GM18951 (cell line): ENCODE measurements around the gene NKX2-3.

Experiments used
- POLR2A ChIP-seq: IDR thresholded peaks from 4 replicates; pipeline ENCODE4 v1.6.1; 2011; ENCODE audit warnings: mild to moderate bottlenecking; ENCODE audit not compliant: insufficient read length, insufficient read depth; ENCODE audit errors: extremely low read depth
- in situ Hi-C: fragments of 300-500 bp; cut with MboI; formaldehyde crosslinking; loops from one replicate; pipeline ENCODE4 v1.12.0; 2022; ENCODE audit warnings: low sequenced_read_pairs, mixed read lengths, inconsistent platforms; ENCODE audit not compliant: unreplicated experiment

The NKX2-3 gene

DNA sequence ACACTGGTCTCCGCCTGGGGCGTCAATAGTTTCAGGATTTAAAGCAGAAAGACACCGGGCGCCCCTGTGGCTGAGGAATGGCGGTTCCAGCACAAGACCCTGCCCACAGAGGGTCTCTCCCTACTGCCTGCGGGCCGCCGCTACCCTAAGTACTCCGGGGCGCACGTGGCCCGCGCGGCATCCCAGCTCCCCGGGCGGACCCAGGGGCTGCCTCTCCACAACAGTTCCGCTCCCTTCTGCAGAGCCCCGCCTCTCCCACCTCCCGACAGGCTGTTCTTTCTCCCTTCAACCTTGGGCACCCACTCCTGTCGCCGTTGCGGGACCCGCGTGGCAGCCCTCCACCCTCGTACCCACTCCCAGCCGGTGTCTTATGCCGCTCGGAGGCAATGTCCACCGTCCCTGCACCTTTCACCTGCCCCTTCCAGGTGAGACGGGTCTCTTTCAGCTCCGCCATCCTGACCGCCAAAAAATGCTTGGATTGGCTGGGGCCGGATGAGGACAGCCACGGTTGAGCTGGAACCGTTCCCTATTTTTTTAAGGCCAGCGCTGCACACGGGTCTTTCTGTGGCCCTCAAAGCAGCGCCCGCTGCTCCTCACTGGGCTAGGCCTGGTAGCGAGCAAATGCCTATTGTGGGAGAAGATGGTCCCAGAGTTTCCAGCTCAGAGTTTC, 1.6 kb upstream of the NKX2-3 start:
- in situ Hi-C loops, result no loop called here
- TF ChIP-seq POLR2A, result no peak

DNA sequence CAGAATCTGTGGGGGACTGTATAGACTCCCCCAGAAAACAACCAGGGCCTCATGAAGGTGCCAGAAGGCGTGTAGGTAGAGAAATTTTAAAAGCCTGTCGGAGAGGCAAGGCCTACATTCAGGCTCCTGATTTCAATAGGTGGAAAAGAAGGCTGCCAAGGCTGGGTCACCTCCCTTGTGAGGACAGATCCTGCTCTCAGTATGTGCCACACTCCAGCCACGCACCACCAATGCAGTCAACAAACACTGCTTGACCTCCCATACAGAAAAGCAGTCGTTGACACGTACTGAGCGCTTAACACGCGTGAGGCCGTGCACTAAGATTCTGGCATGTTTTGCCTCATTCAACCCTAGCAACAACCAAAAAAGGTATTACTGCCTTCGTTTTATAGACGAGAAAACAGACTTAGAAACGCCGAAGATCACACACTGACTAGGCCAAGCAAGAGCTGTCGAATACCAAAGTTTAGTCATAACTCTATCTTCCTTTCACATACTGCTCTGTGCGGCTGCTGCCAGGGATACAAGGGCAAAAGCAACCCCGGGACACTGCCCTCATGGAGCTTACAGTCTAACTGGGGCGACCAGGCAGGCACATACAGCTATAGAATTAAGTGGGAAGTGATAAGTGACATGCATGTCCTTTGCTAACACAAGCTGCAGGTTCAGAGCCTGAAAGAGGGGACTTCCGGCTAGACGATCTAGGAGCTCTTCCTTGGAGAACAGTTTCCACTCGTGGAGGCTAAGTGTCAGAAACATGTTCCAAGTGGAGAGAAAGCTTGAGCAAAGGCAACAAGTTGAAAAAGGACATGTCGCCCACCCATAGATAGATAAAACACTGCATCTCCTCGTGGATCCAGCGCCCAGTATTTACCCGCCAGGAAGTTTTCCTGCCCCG, 797 bp upstream of the NKX2-3 start:
- in situ Hi-C loops, result no loop called here
- no peak for TF ChIP-seq POLR2A

DNA sequence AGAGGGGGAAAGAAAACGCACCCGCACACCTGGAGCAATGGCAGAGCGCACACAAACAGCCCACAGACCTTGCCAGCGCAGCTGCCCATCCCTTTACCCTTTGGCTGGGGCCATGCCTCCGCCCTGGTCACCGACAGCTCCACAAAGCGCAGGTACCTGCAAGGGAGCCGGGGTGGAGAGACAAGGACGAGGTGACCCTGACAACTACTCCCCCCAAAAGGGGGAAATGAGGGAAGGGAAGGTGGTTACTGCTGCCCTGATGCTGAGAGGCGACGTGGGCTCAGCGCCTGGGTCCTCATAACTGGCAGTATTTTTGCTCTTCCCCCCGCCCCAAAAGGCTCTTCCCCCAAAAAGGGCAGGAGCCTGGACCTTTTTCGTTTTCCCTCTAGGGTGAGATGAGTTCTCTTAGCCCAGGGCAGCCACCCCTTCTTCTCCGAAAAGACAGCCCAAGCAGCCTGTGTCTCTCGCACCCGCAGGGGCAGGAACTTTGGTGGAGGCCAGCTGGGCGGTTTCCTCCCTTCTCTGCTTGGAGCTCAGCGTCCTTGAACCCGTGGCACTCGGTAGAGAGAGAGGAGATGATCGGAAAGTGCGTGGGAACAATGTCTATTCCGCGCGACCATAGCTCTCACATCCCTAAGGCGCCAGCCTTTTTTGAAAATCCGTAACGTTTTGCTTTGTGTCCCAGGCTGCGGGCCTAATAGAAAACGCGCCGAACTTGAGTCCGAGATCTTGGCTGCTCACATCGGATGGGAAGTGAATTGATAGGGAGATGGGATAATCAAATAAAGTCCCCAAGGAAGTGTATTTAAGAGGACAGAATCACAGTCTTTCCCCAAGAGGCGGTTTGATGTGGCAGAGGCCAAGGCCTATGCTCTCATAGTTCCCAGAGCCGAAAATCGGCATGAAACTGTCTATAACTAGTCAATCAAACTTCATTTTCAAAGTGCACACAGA, 1.0 kb downstream of the NKX2-3 start:
- no peak for TF ChIP-seq POLR2A
- in situ Hi-C loops, result no loop called here

DNA sequence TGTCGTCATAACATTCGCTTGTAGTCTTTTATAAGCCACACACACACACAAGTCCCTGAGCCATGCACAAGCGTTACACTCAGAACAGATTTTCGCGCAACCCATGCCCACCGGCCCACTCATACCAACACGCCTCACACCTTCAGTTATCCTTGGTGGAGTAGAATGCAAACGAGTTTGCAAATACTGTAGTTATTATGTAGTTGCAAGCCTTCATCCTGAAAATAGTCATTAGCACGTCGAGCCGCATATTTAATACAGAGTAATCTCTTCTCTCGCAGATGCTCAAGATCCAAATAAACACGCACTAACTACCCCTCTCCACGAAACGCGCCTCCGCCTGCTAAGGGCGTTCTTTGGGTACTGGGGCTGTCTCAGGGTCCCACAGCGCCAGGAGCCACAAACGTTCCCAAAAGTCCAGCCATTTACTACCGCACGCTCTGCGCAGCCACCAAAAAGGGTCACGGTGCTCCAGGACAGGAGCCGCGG, 1.8 kb downstream of the NKX2-3 start:
- in situ Hi-C loops, result no loop called here
- TF ChIP-seq POLR2A, result no peak

DNA sequence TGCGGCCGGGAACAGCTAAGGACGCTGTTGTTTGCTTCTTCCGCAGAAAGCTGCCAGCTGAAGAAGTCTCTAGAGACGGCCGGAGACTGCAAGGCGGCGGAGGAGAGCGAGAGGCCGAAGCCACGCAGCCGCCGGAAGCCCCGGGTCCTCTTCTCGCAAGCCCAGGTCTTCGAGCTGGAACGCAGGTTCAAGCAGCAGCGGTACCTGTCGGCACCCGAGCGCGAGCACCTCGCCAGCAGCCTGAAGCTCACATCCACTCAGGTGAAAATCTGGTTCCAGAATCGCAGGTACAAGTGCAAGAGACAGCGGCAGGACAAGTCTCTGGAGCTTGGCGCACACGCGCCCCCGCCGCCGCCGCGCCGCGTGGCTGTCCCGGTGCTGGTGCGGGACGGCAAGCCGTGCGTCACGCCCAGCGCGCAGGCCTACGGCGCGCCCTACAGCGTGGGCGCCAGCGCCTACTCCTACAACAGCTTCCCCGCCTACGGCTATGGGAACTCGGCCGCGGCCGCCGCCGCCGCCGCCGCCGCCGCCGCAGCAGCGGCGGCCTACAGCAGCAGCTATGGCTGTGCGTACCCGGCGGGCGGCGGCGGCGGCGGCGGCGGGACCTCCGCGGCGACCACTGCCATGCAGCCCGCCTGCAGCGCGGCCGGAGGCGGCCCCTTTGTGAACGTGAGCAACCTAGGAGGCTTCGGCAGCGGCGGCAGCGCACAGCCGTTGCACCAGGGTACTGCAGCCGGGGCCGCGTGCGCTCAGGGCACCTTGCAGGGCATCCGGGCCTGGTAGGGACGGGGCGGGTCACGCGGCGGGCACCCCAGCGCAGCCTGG, 2.4 kb downstream of the NKX2-3 start:
- in situ Hi-C loops, result no loop called here
- no peak for TF ChIP-seq POLR2A

DNA sequence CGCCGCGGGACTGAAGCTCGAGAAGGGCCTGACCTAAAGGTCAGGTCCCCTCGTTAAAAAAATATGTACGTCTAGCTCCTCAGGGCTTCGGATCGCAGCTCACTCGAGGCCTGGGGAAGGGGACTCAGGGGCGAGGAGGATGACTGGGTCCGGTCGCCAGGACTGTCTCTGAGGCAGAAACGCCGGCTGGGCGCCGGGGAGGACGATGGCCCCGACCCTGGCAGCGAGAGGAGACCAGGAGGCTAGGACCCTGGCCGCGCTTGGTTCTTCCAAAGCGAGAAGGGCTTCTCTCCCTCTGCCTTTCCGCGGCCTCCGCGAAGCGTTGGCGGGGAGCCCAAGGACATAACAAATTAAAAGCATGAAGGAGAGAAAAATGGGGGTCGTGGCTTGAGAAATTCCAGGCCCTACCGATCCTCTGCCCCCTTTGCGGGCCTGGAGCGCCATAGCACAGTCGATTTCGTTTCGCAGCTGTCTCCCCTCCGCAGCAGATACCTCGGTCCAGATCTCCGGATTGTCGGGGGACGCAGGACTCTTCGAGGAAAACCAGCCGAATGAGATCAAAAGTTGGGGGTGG, 3.1 kb downstream of the NKX2-3 start:
- in situ Hi-C loops, result no loop called here
- TF ChIP-seq POLR2A, result no peak

DNA sequence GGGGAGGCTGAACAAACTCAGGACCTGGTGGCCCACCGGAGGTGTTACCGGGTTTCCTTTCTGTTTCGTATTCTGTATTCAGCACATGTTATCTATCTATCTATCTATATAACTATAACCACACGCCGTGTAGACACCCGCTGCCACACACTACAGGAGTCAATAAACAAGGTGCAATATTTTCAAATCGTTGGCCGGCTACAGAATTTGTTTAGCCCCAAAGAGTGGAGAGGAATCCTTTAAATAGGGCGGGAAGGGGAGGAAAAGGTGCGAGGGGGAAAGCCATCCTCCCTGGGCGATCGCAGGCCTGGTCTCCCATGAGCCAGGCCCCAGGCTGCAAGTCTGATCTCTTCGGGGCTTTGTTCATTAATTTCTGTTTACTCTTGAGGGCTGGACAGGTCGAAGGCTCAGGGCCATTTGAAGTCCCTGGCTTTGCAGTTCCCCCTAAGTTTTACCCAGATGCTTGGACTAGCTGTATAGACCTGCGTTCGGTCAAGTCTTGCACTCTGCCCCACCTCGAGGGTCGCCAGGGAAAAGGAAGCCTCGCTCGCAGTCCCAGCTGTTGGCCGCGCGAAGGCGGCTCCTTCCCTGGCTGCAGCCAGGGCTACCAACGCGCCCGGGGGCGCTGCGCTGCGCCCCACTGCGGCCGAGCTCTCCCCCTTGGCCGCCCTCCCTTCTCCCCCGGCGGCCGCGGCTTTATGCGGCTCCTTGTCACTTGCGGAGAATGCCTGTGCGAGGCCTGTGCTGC, 3.8 kb downstream of the NKX2-3 start:
- in situ Hi-C loops, result no loop called here
- TF ChIP-seq POLR2A, result no peak

DNA sequence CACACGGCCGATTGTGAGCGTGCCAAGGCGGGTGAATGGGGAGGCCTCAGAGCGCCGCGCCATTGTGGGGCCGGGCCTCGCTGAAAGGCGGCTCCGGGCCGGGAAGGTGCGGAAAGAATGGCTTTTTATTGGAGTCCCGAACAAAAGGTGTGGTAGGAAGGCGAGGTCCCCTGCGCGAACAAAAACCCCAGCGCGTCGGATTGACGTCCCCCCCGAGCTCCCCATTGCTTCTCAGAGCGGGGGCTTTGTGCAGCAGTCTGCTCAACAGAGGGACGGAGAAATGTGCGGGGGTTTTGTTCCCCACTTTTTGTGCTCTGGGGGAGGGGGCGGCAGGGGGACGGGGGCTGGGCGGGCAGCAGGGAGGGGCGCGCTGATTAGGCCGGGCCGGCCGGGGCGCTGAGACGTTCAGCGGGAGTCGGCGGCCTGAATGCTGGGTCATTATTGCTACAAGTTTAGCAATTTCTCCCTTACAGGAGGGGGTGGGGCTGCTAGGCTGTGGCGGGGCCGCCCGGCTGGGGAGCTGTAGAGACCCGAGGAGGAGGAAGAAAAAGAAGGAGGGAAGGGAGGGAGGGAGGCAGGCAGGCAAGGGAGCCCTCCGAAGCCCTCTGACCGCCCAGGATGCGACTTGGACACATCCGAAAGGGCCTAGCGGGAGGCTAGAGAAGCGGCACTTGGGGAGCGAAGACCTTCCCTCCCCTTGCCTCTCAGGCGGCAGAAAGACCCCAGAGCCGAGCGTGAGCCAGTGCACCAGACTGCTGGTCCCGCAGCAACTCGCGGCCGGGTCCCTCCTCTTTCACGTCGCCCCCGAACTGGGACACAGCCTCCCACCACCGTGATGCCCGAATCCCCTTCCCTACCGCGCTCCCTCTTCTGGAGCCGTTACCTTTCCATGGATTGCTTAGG, 4.6 kb downstream of the NKX2-3 start:
- in situ Hi-C loops, result no loop called here
- no peak for TF ChIP-seq POLR2A

DNA sequence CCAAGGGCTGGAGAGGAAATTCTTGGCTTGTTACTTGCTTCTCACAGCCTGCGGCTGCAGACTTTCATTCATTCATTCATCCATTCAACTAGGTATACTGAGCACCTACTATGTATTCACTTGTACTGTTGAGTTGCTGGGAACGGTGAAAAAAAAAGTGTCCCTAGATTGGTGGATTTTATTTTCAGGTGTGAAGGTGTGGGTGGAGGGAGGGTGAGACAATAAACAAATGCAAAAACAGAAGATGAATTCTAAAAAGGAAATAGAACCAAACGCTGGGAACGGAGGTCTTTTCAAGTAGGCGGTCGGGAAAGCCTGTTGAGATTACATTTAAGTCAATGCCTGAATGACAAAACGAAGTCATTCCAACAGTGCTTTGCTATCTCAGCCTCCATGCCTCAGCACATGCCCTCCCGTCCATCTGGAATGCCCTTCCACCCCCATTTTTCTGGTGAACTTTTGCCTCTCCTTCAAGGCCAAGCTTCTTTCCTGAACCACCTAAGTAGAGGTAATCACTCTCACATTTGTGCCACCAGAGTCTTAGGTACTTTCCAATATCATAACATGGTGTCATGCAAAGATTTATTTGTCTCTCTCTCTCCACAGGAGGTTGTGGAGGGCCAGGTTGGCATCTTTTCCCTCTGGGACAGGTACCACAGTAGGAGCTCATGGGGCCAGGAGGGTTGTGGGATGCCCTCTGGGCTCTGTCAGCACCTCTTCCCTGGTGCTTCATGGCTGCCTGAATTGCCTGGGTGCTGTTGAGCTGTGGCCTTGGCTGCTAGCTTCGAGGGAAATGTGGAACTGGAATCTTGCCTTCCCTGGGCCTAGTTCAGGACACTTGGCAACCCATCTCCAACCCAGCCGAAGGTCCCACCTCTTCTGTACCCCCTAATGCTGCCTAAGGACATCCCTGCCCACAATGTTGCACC, 5.5 kb downstream of the NKX2-3 start:
- no peak for TF ChIP-seq POLR2A
- in situ Hi-C loops, result no loop called here
